ENCODE measurements around the gene KCNIP4. TPM values are rescaled to one million over a fixed set of nuclear protein-coding genes. Genes with fewer than 3 reads are reported as not detected.
"Not testable (repeated sequence)": the region's sequence is repeated elsewhere in the genome, so short reads cannot be mapped to it uniquely, and the experiment has no call there.

Gene KCNIP4
- total and polyA plus RNA-seq, 2 donors (not counting 3 experiments of a cell fraction or from before 2014, with no cell fraction given) = not detected

DNA sequence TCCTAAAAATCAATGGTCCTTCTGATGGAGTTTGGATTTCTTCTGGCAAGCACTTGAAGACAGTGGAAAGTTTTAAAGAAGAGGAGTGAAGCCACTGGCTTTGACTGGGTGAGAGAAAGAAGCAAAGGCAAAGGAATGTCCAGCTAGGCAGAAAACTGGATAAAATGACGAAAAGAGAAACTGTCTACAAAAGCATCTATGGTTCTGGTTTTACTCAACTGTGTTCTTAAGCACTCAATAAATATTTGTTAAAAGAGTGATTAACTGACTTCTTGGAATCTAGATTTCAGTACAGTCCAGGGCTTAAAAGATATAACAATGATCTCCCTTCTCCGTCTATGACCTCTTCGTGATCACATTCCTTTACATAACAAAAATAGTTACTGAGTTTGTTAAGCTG lies 1195.9 kb downstream of the KCNIP4 start:
- no peak for DNase-seq (ENCODE audit: low read depth, low spot score)
- ChIA-PET CTCF (no interaction called here), POLR2A (no interaction called here)
- Histone ChIP-seq H3K4me2 (ENCODE audit: insufficient read depth, low read length) (no peak overlapping the region), H3K4me3 (replicated peaks in 1 of 3; ENCODE audit: insufficient read depth in 1 of 3, low read depth in 1 of 3, low read length in 3 of 3) (no peak overlapping the region), H3K4me1 (ENCODE audit: control insufficient read depth, extremely low read depth, insufficient read depth, low read length) (no peaks in the 10 kb centered on the region), H3K27me3 (ENCODE audit: control insufficient read depth in 2 of 2, insufficient read depth in 2 of 2, low read length in 2 of 2) (no peaks in the 10 kb centered on the region), H3K9me3 (replicated peaks; ENCODE audit: control insufficient read depth, insufficient read depth, low read length) (no peaks in the 10 kb centered on the region), H3K36me3 (ENCODE audit: control insufficient read depth in 2 of 2, extremely low read depth in 1 of 2, insufficient read depth in 2 of 2, low read length in 2 of 2) (no peaks in the 10 kb centered on the region), H3K27ac (ENCODE audit: insufficient read depth, low read depth, low read length) (no peak overlapping the region), H3K9ac (replicated peaks; ENCODE audit: extremely low read depth, insufficient read depth, low read length) (no peak overlapping the region), H4K20me1 (replicated peaks; ENCODE audit: control insufficient read depth, extremely low read depth, insufficient read depth, low read length) (no peaks in the 10 kb centered on the region), H3K79me2 (ENCODE audit: control insufficient read depth, insufficient read depth, low read length) (no peaks in the 10 kb centered on the region), H3K9me1 (replicated peaks; ENCODE audit: control insufficient read depth, extremely low read depth, insufficient read depth, low read length) (no peaks in the 10 kb centered on the region), H2AFZ (ENCODE audit: low read depth, low read length) (no peak overlapping the region)
- intact Hi-C loops (cut with micrococcal nuclease) = no loop called here
- no peak for FAIRE-seq
- no TSS peak for BruUV-seq (replicated peaks)
- dilution Hi-C loops (cut with MboI; ENCODE audit: extremely low pct_ligation_motif_present, low sequenced_read_pairs) = no loop called here
- TF ChIP-seq POLR2A (IDR thresholded peaks at IDR 0.05; ENCODE audit: low read depth, low read length) = no peak
- TF ChIP-seq, protein P1, sequence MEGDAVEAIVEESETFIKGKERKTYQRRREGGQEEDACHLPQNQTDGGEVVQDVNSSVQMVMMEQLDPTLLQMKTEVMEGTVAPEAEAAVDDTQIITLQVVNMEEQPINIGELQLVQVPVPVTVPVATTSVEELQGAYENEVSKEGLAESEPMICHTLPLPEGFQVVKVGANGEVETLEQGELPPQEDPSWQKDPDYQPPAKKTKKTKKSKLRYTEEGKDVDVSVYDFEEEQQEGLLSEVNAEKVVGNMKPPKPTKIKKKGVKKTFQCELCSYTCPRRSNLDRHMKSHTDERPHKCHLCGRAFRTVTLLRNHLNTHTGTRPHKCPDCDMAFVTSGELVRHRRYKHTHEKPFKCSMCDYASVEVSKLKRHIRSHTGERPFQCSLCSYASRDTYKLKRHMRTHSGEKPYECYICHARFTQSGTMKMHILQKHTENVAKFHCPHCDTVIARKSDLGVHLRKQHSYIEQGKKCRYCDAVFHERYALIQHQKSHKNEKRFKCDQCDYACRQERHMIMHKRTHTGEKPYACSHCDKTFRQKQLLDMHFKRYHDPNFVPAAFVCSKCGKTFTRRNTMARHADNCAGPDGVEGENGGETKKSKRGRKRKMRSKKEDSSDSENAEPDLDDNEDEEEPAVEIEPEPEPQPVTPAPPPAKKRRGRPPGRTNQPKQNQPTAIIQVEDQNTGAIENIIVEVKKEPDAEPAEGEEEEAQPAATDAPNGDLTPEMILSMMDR (IDR thresholded peaks at IDR 0.05; ENCODE audit: extremely low read depth in 1 of 2, insufficient read depth in 1 of 2, low read depth in 1 of 2, low read length in 2 of 2) = no peak
- no peak for TF ChIP-seq JUN (IDR thresholded peaks at IDR 0.05; ENCODE audit: borderline replicate concordance, insufficient read depth, insufficient read length, low read depth)
- no peak for TF ChIP-seq EZH2 (IDR thresholded peaks at IDR 0.05; ENCODE audit: borderline replicate concordance, low read depth, low read length, severe bottlenecking)
- TF ChIP-seq, protein P2, sequence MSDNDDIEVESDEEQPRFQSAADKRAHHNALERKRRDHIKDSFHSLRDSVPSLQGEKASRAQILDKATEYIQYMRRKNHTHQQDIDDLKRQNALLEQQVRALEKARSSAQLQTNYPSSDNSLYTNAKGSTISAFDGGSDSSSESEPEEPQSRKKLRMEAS (IDR thresholded peaks at IDR 0.05; ENCODE audit: insufficient read depth, insufficient read length) = no peak
- no peak for TF ChIP-seq FOS (IDR thresholded peaks at IDR 0.05; ENCODE audit: borderline replicate concordance, insufficient read depth, low read length)
- no peak for TF ChIP-seq GATA2 (IDR thresholded peaks at IDR 0.05; ENCODE audit: insufficient read depth, insufficient read length, low read depth, low read length)
- TF ChIP-seq MYC (IDR thresholded peaks at IDR 0.05; ENCODE audit: low read depth, low read length) = no peak

GRCh38 chr4:20746000-20746399 lies 1202.6 kb downstream of the KCNIP4 start:
- H3K9me1 ChIP-seq (replicated peaks; ENCODE audit: control insufficient read depth, extremely low read depth, insufficient read depth, low read length); H3K4me3 ChIP-seq (replicated peaks in 1 of 3; ENCODE audit: insufficient read depth in 1 of 3, low read depth in 1 of 3, low read length in 3 of 3); POLR2A ChIA-PET; FAIRE-seq; intact Hi-C loops (cut with micrococcal nuclease); H3K27me3 ChIP-seq (ENCODE audit: control insufficient read depth in 2 of 2, insufficient read depth in 2 of 2, low read length in 2 of 2); H3K36me3 ChIP-seq (ENCODE audit: control insufficient read depth in 2 of 2, extremely low read depth in 1 of 2, insufficient read depth in 2 of 2, low read length in 2 of 2); H3K9ac ChIP-seq (replicated peaks; ENCODE audit: extremely low read depth, insufficient read depth, low read length); CTCF ChIA-PET; H3K9me3 ChIP-seq (replicated peaks; ENCODE audit: control insufficient read depth, insufficient read depth, low read length); H3K4me2 ChIP-seq (ENCODE audit: insufficient read depth, low read length); H3K27ac ChIP-seq (ENCODE audit: insufficient read depth, low read depth, low read length); BruUV-seq (replicated peaks); H2AFZ ChIP-seq (ENCODE audit: low read depth, low read length); H3K79me2 ChIP-seq (ENCODE audit: control insufficient read depth, insufficient read depth, low read length); DNase-seq (ENCODE audit: low read depth, low spot score); dilution Hi-C loops (cut with MboI; ENCODE audit: extremely low pct_ligation_motif_present, low sequenced_read_pairs); H4K20me1 ChIP-seq (replicated peaks; ENCODE audit: control insufficient read depth, extremely low read depth, insufficient read depth, low read length); H3K4me1 ChIP-seq (ENCODE audit: control insufficient read depth, extremely low read depth, insufficient read depth, low read length): not testable (repeated sequence)

Measured in endothelial cell of umbilical vein (primary cell).